HG02623 (cell line): ENCODE results near the gene XPR1.

ENCODE experiments used
- ATAC-seq: cut with Tn5 transposase; IDR thresholded peaks from one replicate; pipeline ENCODE4 v1.9.1; 2021; ENCODE audit warnings: moderate library complexity; ENCODE audit not compliant: unreplicated experiment

XPR1 gene

DNA sequence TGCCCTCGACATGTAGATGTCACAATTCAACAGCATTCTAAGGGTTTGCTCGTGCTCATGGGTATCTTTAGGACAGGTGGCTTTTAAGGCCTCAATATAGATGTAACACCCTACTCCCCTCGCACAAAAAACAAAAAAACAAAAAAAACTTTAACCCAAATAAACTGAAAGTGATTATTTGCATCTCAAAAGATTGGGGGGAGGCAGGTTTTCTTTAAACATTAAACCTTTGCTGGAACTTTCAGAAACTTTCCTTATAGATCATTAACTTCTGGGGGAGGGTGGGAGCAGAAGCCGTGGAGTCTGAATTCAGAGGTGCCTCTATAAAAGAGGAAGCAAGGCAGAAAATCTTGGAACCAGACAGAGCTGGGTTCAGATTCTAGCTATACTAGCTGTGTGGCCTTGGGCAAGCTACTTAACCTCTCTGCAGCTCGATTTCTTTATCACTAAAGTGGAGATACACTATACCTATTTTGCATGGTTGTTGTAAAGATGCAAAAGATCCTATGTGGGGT is 277.7 kb downstream of the XPR1 start:
- ATAC-seq, result peak; percentile 29

DNA sequence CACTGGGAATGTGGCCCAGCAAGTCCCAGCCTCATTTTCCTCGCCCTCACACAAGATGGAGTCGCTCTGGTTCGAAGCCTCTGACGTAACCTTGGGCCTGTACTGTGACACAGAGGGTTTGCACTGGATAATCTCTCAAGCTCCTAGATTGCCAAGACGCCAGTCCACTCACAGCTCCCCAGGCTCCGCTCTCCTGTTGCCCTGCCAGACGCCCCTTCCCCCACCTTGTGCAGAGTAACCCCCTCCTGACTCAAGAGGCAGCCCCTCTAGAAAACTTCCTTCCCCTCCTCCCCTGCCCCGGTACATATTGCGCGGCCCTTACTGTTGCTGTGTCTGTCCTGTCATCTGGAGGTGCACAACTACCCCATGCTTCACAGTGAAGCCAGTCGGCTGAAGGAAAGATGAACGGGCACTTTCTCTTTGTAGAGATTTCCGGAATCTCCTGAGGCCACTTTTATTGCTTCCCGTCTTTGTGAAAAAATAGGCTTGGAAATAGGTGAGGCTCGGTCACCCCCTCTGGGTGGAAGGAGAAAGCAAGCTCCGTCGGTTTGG is 279.9 kb downstream of the XPR1 start:
- ATAC-seq, result no peak

DNA sequence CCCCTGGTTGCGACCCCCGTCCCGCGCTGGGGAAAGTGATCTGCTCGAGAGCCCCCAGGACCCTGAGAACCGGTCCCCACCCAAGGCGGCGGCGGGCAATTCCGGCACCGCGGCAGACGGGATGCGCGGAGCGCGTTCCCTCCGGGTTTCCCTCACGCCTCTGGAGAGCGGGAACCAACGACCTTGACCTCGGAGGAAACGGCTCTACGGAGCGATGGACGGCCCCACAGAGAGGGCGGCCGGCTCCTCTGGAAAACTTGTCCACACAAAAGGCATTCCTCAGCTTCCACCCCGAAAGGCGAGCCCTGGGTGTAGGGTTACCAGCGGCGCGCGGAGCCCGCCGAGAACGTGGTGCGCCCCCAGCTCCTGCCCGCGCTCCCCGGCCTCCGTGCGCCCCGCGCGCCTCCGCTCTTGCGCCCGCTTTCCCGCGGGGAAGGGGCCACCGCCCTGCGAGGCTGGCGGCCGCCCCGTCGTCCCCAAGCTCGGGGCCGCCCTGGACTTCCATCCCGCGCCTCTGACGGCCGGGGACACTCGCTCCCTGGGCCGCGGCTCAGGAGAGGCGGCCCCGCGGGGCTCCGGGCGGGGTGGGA is 280.5 kb downstream of the XPR1 start:
- no peak for ATAC-seq

- ATAC-seq, result no peak
Measured at GRCh38 chr1:180912801-180913565, 281.2 kb downstream of the XPR1 start, which contains the start of gene KIAA1614. KIAA1614 (plus strand) TSS chr1:180912897; CDS start chr1:180913244, 347 bp downstream.

- no peak for ATAC-seq
Measured at GRCh38 chr1:180915426-180915965, 283.7 kb downstream of the XPR1 start.

GRCh38 chr1:180916012-180916770 is 284.4 kb downstream of the XPR1 start:
- no peak for ATAC-seq

DNA sequence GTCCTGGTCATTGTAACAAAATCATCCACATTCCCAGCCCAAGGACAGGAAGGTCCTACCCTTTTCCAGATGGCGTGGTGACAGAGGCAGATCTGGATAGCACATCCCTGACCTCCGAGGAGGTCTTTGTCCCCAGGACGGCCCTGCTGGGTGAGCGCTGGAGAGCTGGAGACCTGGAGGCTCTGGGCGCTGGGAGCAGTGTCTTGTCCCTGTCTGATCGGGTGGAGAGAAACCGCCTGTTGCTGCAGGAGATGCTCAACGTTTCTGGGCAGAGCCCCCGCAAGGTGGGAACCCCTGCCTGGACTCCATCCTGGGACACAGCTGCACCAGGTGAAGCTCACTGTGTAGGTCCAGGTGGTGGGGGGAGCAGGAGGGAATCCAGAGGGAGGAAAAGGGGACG is 284.9 kb downstream of the XPR1 start:
- ATAC-seq, result no peak

GRCh38 chr1:180917306-180918065 is 285.7 kb downstream of the XPR1 start:
- ATAC-seq, result no peak

- ATAC-seq, result no peak
Measured at GRCh38 chr1:180918519-180918918, 286.7 kb downstream of the XPR1 start.

GRCh38 chr1:180919183-180919700 is 287.4 kb downstream of the XPR1 start:
- no peak for ATAC-seq

- no peak for ATAC-seq
Measured at GRCh38 chr1:180920193-180920592, 288.4 kb downstream of the XPR1 start.

GRCh38 chr1:180920702-180921101 is 288.9 kb downstream of the XPR1 start:
- ATAC-seq, result no peak

- ATAC-seq, result no peak
Measured at GRCh38 chr1:180921386-180921785, 289.6 kb downstream of the XPR1 start.

DNA sequence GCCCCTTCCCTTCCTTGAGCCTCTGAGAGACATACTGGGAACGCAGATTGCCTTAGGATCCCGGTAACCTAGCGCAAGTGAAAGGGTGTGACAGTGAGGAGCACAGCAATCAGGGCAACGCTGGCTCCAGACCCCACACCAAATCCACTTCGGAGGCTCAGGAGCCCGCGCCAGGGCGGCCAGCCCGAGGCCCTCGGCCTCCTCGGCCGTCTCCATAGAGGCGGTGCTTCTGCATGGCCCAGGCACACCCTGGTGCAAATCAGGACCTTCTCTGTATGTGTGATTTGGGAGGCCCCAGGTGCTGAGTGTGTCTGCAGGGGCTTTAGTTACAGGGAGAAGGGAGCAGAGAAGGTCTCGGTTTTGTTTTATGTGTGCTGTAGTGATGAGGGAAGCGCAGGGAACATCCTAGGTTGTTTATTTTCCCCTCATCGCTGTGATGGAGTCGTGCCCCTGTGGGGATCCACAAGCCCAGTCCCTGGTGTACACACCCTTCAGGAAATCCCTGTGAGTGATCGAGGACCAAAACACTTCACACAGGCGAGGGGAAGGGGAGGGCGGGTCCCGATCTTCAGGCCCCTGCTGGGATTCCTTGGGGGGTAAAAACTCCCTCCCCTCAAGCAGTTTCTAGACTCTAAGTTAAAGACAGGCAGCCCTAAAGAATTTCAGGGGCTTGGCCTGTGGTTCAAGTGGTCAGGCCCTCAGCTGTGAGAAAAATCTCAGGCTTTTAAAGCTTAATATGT is 290.2 kb downstream of the XPR1 start:
- ATAC-seq, result no peak

- no peak for ATAC-seq
Measured at GRCh38 chr1:180922631-180923015, 290.8 kb downstream of the XPR1 start.

DNA sequence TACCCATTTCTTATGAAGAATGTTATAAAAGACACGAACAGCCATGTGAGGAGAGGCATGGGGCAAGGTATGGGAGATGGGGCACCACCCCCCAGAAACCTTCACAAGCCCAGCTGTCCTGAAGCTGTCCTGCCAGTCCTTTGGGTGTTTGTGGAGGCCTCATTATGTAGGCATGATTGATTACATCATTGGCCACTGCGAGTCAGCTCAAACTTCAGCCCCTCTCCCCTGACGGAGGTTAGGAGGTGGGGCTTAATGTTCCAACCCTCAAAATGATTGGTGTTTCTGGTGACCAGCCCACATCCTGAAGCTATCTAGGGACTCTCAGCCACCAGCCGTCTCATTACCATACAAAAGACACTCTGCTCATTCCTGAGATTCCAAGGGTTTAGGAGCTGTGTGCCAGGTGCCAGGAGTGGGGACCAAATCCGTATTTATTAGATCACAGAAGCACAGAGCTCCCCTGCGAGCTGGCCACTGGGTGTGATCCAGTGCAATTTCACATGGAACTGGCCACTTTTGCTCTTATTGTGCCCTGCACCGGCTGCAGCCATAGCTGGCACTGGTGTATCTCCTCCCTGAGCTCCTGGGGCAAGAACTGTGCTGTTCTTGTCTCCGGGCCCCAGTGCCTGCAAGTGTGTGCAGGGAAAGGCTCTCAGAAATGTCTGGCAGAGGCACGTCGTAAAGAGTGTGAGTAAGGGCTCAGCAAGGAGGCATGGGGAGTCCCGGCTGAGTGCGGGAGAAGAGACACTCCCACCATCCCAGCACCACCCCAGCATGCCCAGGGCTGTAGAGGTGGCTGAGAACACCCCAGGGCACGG is 291.4 kb downstream of the XPR1 start:
- ATAC-seq, result no peak

GRCh38 chr1:180923887-180924286 is 292.1 kb downstream of the XPR1 start:
- ATAC-seq, result no peak

DNA sequence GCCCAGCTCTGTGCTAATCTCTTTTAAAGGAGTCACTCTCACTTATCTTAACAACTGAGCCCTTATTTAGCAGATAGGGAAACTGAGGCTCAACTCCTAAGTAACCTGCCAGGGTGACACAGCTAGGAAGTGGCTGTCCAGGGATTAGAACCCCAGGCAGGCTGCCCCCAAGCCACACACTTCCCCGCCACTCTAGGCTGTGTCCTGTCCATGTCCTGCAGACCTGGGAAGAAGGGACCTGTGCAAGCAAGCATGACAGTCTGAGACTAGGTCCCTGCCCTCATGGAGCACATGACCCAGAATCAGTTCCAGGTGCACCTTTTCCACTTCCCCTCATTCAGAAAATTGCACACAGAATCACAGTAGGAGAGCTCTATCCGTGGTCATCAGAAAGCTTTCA is 293.1 kb downstream of the XPR1 start:
- ATAC-seq, result no peak
